CD14-positive monocyte (primary cell): Measurements from ENCODE around the gene PLD1. TPM values are rescaled to one million over a fixed set of nuclear protein-coding genes. Genes with fewer than 3 reads are reported as not detected.

Experiments
- DNase-seq, 3 donors: peaks; one replicate each; pipeline ENCODE4 v3.0.0-alpha.2; 2011 to 2022
- H2AFZ ChIP-seq: 2 replicates; pipeline ENCODE4 v1.6.0; 2012; ENCODE audit warnings: mild to moderate bottlenecking, low read depth, low read length, inconsistent platforms; ENCODE audit not compliant: insufficient read depth, poor library complexity, severe bottlenecking
- H3K27ac ChIP-seq, 2 donors: 1 replicate in 1 of 2; 2 replicates in 1 of 2; pipeline ENCODE4 v1.5.1; 2012 to 2013; ENCODE audit warnings: low read length in 2 of 2, control low read depth in 1 of 2, inconsistent platforms in 1 of 2, low read depth in 1 of 2, mild to moderate bottlenecking in 1 of 2
- H3K27me3 ChIP-seq, 2 donors: one replicate each; pipeline versions ENCODE4 v1.6.0 to v1.6.1; 2011 to 2013; ENCODE audit warnings: low read length in 2 of 2; ENCODE audit not compliant: control insufficient read depth in 2 of 2, insufficient read depth in 2 of 2
- H3K36me3 ChIP-seq, 2 donors: replicated peaks in 1 of 2; 1 replicate in 1 of 2; 2 replicates in 1 of 2; pipeline versions ENCODE4 v1.5.1 to v1.6.1; 2012 to 2013; ENCODE audit warnings: low read length in 2 of 2, control low read depth in 1 of 2, inconsistent platforms in 1 of 2, mild to moderate bottlenecking in 1 of 2; ENCODE audit not compliant: insufficient read depth in 2 of 2, control insufficient read depth in 1 of 2
- H3K4me1 ChIP-seq, 2 donors: 1 replicate in 1 of 2; 2 replicates in 1 of 2; pipeline versions ENCODE4 v1.5.1 to v1.6.1; 2012 to 2013; ENCODE audit warnings: low read length in 2 of 2, control low read depth in 1 of 2, inconsistent platforms in 1 of 2, mild to moderate bottlenecking in 1 of 2, moderate library complexity in 1 of 2; ENCODE audit not compliant: insufficient read depth in 2 of 2, control insufficient read depth in 1 of 2
- H3K4me2 ChIP-seq: replicated peaks from 2 replicates; pipeline ENCODE3; 2012; ENCODE audit warnings: low read length, moderate library complexity, mild to moderate bottlenecking; ENCODE audit not compliant: poor library complexity, severe bottlenecking; ENCODE audit errors: extremely low read depth
- H3K4me3 ChIP-seq, 3 experiments: fragments of 200-600 bp in 1 of 3; sonication (generic) in 1 of 3; replicated peaks in 1 of 3; 1 replicate in 2 of 3; 2 replicates in 1 of 3; pipeline ENCODE4 v1.5.1; 2011 to 2013; ENCODE audit warnings: low read length in 3 of 3, mild to moderate bottlenecking in 3 of 3, control low read depth in 2 of 3, low read depth in 2 of 3, inconsistent platforms in 1 of 3, moderate library complexity in 1 of 3
- H3K79me2 ChIP-seq: 2 replicates; pipeline ENCODE4 v1.6.0; 2012; ENCODE audit warnings: mild to moderate bottlenecking, control low read depth, inconsistent platforms, low read length, moderate library complexity; ENCODE audit not compliant: insufficient read depth
- H3K9ac ChIP-seq: 2 replicates; pipeline ENCODE4 v1.6.0; 2017; ENCODE audit warnings: low read length, mild to moderate bottlenecking; ENCODE audit not compliant: insufficient read depth, poor library complexity, severe bottlenecking
- H3K9me3 ChIP-seq, 2 donors: replicated peaks in 1 of 2; 1 replicate in 1 of 2; 2 replicates in 1 of 2; pipeline versions ENCODE4 v1.5.1 to v1.6.1; 2012 to 2013; ENCODE audit warnings: low read length in 2 of 2, control low read depth in 1 of 2; ENCODE audit not compliant: control insufficient read depth in 1 of 2, insufficient read depth in 1 of 2
- H4K20me1 ChIP-seq: 2 replicates; pipeline ENCODE4 v1.6.0; 2012; ENCODE audit warnings: mild to moderate bottlenecking, low read length, control low read depth, moderate library complexity; ENCODE audit not compliant: insufficient read depth
- H3K27ac Mint-ChIP-seq, 7 donors: one replicate each; pipeline ENCODE4 v1.8.0; 2020; ENCODE audit warnings: mild to moderate bottlenecking in 7 of 7, mixed read lengths in 7 of 7, moderate library complexity in 6 of 7, inconsistent platforms in 2 of 7
- H3K27me3 Mint-ChIP-seq, 3 donors: one replicate each; pipeline ENCODE4 v1.8.0; 2021 to 2022; ENCODE audit warnings: low read depth in 3 of 3, mild to moderate bottlenecking in 3 of 3, mixed read lengths in 3 of 3, moderate library complexity in 3 of 3, inconsistent platforms in 1 of 3
- H3K36me3 Mint-ChIP-seq, 2 donors: one replicate each; pipeline ENCODE4 v1.8.0; 2020; ENCODE audit warnings: mixed read lengths in 2 of 2, inconsistent platforms in 1 of 2, mild to moderate bottlenecking in 1 of 2
- H3K4me1 Mint-ChIP-seq: one replicate; pipeline ENCODE4 v1.8.0; 2020; ENCODE audit warnings: mild to moderate bottlenecking, mixed read lengths
- H3K4me3 Mint-ChIP-seq, 2 donors: one replicate each; pipeline ENCODE4 v1.8.0; 2020; ENCODE audit warnings: mild to moderate bottlenecking in 2 of 2, mixed read lengths in 2 of 2, moderate library complexity in 1 of 2
- H3K9me3 Mint-ChIP-seq, 7 donors: one replicate each; pipeline ENCODE4 v1.8.0; 2020 to 2022; ENCODE audit warnings: mixed read lengths in 7 of 7, mild to moderate bottlenecking in 6 of 7, moderate library complexity in 6 of 7, inconsistent platforms in 2 of 7
- CTCF ChIP-seq: fragments of 200-600 bp; IDR thresholded peaks from one replicate; pipeline ENCODE4 v1.8.0; 2022; ENCODE audit warnings: antibody characterized with exemption, mild to moderate bottlenecking
- WGBS: methylation state at CpG from one replicate; pipeline ENCODE4 v1.1.5; 2013; ENCODE audit warnings: missing lambda C conversion rate; ENCODE audit not compliant: insufficient coverage; 5-methylcytosine and 5-hydroxymethylcytosine counted together
- intact Hi-C, 2 donors: fragments of 100-400 bp; cut with micrococcal nuclease; formaldehyde crosslinking; loops; one replicate each; pipeline versions ENCODE4 v1.15.0 to v1.15.1; 2023
- polyA plus RNA-seq, 3 donors: library from polyadenylated mRNA; depleted of rRNA in 1 of 3; unstranded in 2 of 3; stranded (reverse) in 1 of 3; fragments of 300-500 nt in 2 of 3; fragments of >200 nt in 1 of 3; fragmentation: Illumina TruSeq in 2 of 3; gene quantifications; 1 replicate in 2 of 3; 2 replicates in 1 of 3; pipeline ENCODE4 v1.2.3, GENCODE V29; 2012 to 2021

Gene PLD1
- polyA plus RNA-seq, 3 donors: 5.1 to 7.9 (median 5.8) TPM

DNA sequence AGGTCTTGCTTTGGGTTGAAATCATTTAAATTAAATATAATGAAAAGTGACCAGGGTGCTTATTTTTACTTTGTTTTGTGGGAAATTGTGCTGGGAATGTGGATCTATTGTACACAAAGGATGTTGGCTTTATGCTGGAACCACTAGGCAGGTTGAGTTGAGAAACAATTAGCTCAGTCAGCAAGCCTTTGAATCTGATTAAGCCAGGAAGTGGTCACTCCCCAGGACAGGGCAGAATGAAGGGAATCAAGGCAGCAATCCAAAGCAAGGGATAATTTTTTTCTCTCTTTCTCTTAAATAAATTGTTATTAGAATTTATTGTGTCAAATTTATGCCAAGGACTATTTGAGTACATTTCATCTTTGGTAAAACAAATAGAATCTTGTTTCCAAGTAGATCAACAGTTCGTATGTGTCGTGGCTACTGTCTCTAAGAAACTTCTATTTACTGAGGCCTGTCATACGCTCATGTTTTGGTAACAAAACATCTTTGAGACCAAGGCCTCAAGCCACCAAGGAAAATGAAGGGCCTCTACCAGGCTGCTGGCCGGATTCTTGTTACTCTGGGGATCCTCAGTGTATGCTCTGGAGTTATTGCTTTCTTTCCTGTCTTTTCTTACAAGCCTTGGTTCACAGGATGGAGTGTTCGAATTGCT lies 32.7 kb upstream of the PLD1 start, which contains the start of gene TMEM212:
TSS of gene TMEM212 (plus strand) at position 486 of the 655 bp plus-strand sequence. CDS start at position 521, 35 bp downstream.
- no peaks in the 10 kb centered on the region for H3K36me3 Mint-ChIP-seq
- H3K4me3 ChIP-seq: no peak within 1 kb of the TSS
- H3K27me3 ChIP-seq: no peaks in the 10 kb centered on the region
- 60% methylated on average over 1 of the region's 5 CpGs for WGBS
- H3K27me3 Mint-ChIP-seq: peaks cover 0 to 4% (median 1%) of the 10 kb centered on the region in 3 donors
- H3K27ac ChIP-seq: no peak within 1 kb of the TSS
- H3K4me2 ChIP-seq: no peak within 1 kb of the TSS
- no peak within 1 kb of the TSS for H3K9ac ChIP-seq
- no peaks in the 10 kb centered on the region for H3K9me3 ChIP-seq
- H3K36me3 ChIP-seq: no peaks in the 10 kb centered on the region
- peaks cover 0 to 3% (median 0%) of the 10 kb centered on the region in 7 donors for H3K9me3 Mint-ChIP-seq
- H3K4me1 Mint-ChIP-seq: peaks cover 22% of the 10 kb centered on the region
- intact Hi-C loops: no loop called here
- no peaks in the 10 kb centered on the region for H4K20me1 ChIP-seq
- no peak for TF ChIP-seq CTCF
- H3K4me1 ChIP-seq: peaks cover 10 to 12% of the 10 kb centered on the region in 2 donors
- DNase-seq: no peak
- no peak within 1 kb of the TSS for H3K4me3 Mint-ChIP-seq
- H3K27ac Mint-ChIP-seq: no peak within 1 kb of the TSS
- no peak within 1 kb of the TSS for H2AFZ ChIP-seq
- no peaks in the 10 kb centered on the region for H3K79me2 ChIP-seq

- H3K27ac Mint-ChIP-seq: no peak overlapping the region
- peaks cover 1 to 4% (median 1%) of the 10 kb centered on the region in 3 donors for H3K27me3 Mint-ChIP-seq
- no peak for TF ChIP-seq CTCF
- H3K27ac ChIP-seq: no peak overlapping the region
- no CpG with 5 or more reads among the region's 1 CpG for WGBS
- no peak overlapping the region for H3K4me3 Mint-ChIP-seq
- peaks cover 12% of the 10 kb centered on the region for H3K4me1 Mint-ChIP-seq
- no peaks in the 10 kb centered on the region for H3K36me3 ChIP-seq
- H3K4me3 ChIP-seq: no peak overlapping the region
- peaks cover 11 to 13% of the 10 kb centered on the region in 2 donors for H3K4me1 ChIP-seq
- H3K79me2 ChIP-seq: no peaks in the 10 kb centered on the region
- no peak for DNase-seq
- no peak overlapping the region for H2AFZ ChIP-seq
- H3K9me3 Mint-ChIP-seq: peaks cover 0 to 3% (median 0%) of the 10 kb centered on the region in 7 donors
- H4K20me1 ChIP-seq: no peaks in the 10 kb centered on the region
- H3K9me3 ChIP-seq: no peaks in the 10 kb centered on the region
- H3K27me3 ChIP-seq: no peaks in the 10 kb centered on the region
- H3K36me3 Mint-ChIP-seq: no peaks in the 10 kb centered on the region
- no peak overlapping the region for H3K9ac ChIP-seq
- no peak overlapping the region for H3K4me2 ChIP-seq
- intact Hi-C loops: no loop called here
Measured at GRCh38 chr3:171841620-171842000, 31.3 kb upstream of the PLD1 start.
